HuH-7.5 (cell line): ENCODE data around the gene TRAPPC3.

Experiments used
- DNase-seq: peaks from one replicate; pipeline ENCODE4 v3.0.0; 2011; ENCODE audit warnings: low spot score

Gene TRAPPC3

GRCh38 chr1:36125129-36125991, 23.9 kb downstream of the TRAPPC3 start, which contains the start of gene COL8A2:
COL8A2 (minus strand) TSS chr1:36125222; CDS start chr1:36100242, 24,980 bp downstream.
- no peak for DNase-seq

GRCh38 chr1:36124404-36125128, 24.7 kb downstream of the TRAPPC3 start:
- DNase-seq: no peak

GRCh38 chr1:36123356-36123755, 25.9 kb downstream of the TRAPPC3 start:
- no peak for DNase-seq

- DNase-seq: no peak
These were observed 26.9 kb downstream of the TRAPPC3 start for GRCh38 chr1:36122062-36123030.

- no peak for DNase-seq
These were observed 29.8 kb downstream of the TRAPPC3 start for GRCh38 chr1:36119456-36119855.

GRCh38 chr1:36118447-36119204, 30.7 kb downstream of the TRAPPC3 start:
- DNase-seq: no peak

GRCh38 chr1:36116901-36117300, 32.4 kb downstream of the TRAPPC3 start:
- DNase-seq: no peak

- no peak for DNase-seq
These were observed 33.4 kb downstream of the TRAPPC3 start for GRCh38 chr1:36115931-36116330.

- DNase-seq: no peak
These were observed 34.1 kb downstream of the TRAPPC3 start for GRCh38 chr1:36115200-36115669.

- no peak for DNase-seq
These were observed 34.9 kb downstream of the TRAPPC3 start for GRCh38 chr1:36114371-36114770.

- DNase-seq: no peak
These were observed 36.5 kb downstream of the TRAPPC3 start for GRCh38 chr1:36112823-36113222.

GRCh38 chr1:36111151-36111550, 38.1 kb downstream of the TRAPPC3 start:
- DNase-seq: no peak

- no peak for DNase-seq
These were observed 40.1 kb downstream of the TRAPPC3 start for GRCh38 chr1:36109041-36109679.

- DNase-seq: no peak
These were observed 41.0 kb downstream of the TRAPPC3 start for GRCh38 chr1:36108314-36108713.

- DNase-seq: no peak
These were observed 41.9 kb downstream of the TRAPPC3 start for GRCh38 chr1:36107394-36107793.

- no peak for DNase-seq
These were observed 43.0 kb downstream of the TRAPPC3 start for GRCh38 chr1:36106269-36106668.

GRCh38 chr1:36101546-36101945, 47.7 kb downstream of the TRAPPC3 start:
- DNase-seq: no peak

- DNase-seq: no peak
These were observed 48.9 kb downstream of the TRAPPC3 start for GRCh38 chr1:36100376-36100775.

GRCh38 chr1:36099681-36100341, 49.5 kb downstream of the TRAPPC3 start:
- peak; percentile 89 for DNase-seq
